Esophagus (tissue), 2 donors: Measurements from ENCODE around the gene BPIFB6. TPM values are rescaled to one million over a fixed set of nuclear protein-coding genes. Genes with fewer than 3 reads are reported as not detected.

Experiments
- H3K27ac ChIP-seq, 2 donors: one replicate each; pipeline ENCODE4 v1.5.1; 2013; ENCODE audit warnings: low read depth in 2 of 2, mild to moderate bottlenecking in 2 of 2, inconsistent platforms in 1 of 2, low read length in 1 of 2, moderate library complexity in 1 of 2
- H3K27me3 ChIP-seq, 2 donors: one replicate each; pipeline ENCODE4 v1.6.1; 2013; ENCODE audit warnings: low read length in 2 of 2, control low read depth in 1 of 2, mild to moderate bottlenecking in 1 of 2; ENCODE audit not compliant: insufficient read depth in 2 of 2, control insufficient read depth in 1 of 2
- H3K36me3 ChIP-seq, 2 donors: one replicate each; pipeline ENCODE4 v1.6.1; 2013; ENCODE audit warnings: low read length in 1 of 2; ENCODE audit not compliant: control insufficient read depth in 2 of 2, insufficient read depth in 2 of 2
- H3K4me1 ChIP-seq, 2 donors: one replicate each; pipeline ENCODE4 v1.6.1; 2013; ENCODE audit warnings: low read length in 1 of 2; ENCODE audit not compliant: control insufficient read depth in 2 of 2, insufficient read depth in 2 of 2
- H3K4me3 ChIP-seq, 2 donors: one replicate each; pipeline ENCODE4 v1.5.1; 2013; ENCODE audit warnings: low read length in 2 of 2, mild to moderate bottlenecking in 2 of 2, low read depth in 1 of 2, moderate library complexity in 1 of 2
- H3K9me3 ChIP-seq, 2 donors: one replicate each; pipeline ENCODE4 v1.6.1; 2013; ENCODE audit warnings: mild to moderate bottlenecking in 2 of 2, low read depth in 1 of 2, low read length in 1 of 2, moderate library complexity in 1 of 2; ENCODE audit not compliant: control insufficient read depth in 2 of 2, insufficient read depth in 1 of 2
- WGBS, 2 donors: extraction: QIAGEN DNeasy Blood & Tissue Kit; methylation state at CpG; one replicate each; pipeline ENCODE4 v1.1.7; 2013; 5-methylcytosine and 5-hydroxymethylcytosine counted together
- polyA plus RNA-seq, 2 donors: library from polyadenylated mRNA; stranded (reverse); fragments of 200-250 nt; gene quantifications; one replicate each; pipeline ENCODE4 v1.2.3, GENCODE V29; 2013
- donor health status: healthy with polysubstance abuse.
- donor health status: Bipolar disorder and iron deficiency.

Gene BPIFB6
- polyA plus RNA-seq, 2 donors = not detected

DNA sequence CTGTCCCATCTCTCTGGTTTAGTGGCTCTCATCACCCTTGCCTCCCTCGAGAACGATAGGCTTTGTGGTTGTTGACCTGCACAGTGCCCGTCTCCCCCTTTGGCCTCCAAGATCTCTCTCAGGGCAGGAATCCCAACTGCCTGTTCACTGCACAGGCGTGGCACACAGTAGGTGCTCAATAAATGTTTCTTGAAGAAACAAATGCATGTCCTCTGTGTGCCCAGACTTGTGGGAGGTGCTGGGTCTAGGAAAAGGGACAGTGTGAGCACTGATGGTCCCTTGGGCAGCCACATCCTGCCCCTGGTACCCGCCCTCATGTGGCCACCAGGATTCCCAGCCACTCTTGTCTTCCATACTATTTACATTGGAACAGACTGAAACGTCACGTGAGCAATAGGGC is 2.6 kb upstream of the BPIFB6 start:
- 69% methylated on average over 7 of the region's 7 CpGs for WGBS, 2 donors
- no peaks in the 10 kb centered on the region for H3K9me3 ChIP-seq

DNA sequence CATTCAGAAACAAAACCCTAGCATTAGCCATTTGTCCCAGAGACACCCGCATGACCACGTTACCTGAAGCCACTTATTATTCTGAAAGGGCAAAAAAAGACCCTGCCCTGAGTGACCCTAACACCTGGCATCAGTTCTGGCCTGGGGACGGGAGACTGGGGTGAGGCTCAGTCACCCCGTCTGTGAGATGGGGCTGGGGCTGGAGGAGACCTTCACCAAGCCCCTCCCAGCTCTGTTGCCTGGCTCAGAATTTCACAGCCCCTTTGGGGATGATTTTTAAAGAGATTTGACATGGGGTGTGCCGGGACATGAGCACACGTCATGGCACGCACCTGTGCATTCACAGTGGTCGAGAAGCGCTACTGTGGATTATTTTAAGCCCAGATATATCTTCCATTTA is 1.4 kb upstream of the BPIFB6 start:
- Histone ChIP-seq H3K9me3 (peaks cover 0 to 2% of the 10 kb centered on the region in 2 donors), H3K36me3 (no peaks in the 10 kb centered on the region), H3K27me3 (no peaks in the 10 kb centered on the region), H3K4me3 (no peak overlapping the region), H3K27ac (no peak overlapping the region), H3K4me1 (no peaks in the 10 kb centered on the region)
- 68 to 75% methylated on average over 9 of the region's 9 CpGs for WGBS, 2 donors

More for the DNA sequence above, 2.6 kb upstream of the BPIFB6 start:
- no peak overlapping the region for H3K27ac ChIP-seq
- H3K4me1 ChIP-seq = no peaks in the 10 kb centered on the region
- H3K36me3 ChIP-seq = no peaks in the 10 kb centered on the region
- no peaks in the 10 kb centered on the region for H3K27me3 ChIP-seq
- H3K4me3 ChIP-seq = no peak overlapping the region

DNA sequence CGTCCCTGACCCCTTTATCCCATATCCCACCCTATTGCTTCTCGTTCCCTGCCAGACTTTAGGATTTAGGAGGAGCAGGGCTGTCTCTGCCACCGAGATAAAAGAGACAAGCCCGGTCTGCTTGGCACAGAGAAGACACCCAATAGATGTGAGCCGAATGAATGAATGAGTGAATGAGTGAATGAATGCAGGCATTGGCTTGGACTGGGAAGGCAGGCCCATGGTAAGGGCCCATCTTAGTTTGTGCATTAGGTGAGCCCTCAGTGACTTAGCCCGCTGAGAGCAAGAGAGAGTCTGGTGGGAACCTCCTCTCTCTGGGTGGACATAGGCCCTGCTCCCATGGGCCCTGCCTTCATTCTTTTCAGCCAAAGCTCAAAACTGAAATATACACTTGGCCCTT is 879 bp upstream of the BPIFB6 start:
- H3K4me1 ChIP-seq = no peaks in the 10 kb centered on the region
- no peaks in the 10 kb centered on the region for H3K36me3 ChIP-seq
- no peaks in the 10 kb centered on the region for H3K27me3 ChIP-seq
- H3K9me3 ChIP-seq = peaks cover 0 to 2% of the 10 kb centered on the region in 2 donors
- no peak overlapping the region for H3K27ac ChIP-seq
- 79 to 82% methylated on average over 6 of the region's 6 CpGs for WGBS, 2 donors
- no peak overlapping the region for H3K4me3 ChIP-seq

DNA sequence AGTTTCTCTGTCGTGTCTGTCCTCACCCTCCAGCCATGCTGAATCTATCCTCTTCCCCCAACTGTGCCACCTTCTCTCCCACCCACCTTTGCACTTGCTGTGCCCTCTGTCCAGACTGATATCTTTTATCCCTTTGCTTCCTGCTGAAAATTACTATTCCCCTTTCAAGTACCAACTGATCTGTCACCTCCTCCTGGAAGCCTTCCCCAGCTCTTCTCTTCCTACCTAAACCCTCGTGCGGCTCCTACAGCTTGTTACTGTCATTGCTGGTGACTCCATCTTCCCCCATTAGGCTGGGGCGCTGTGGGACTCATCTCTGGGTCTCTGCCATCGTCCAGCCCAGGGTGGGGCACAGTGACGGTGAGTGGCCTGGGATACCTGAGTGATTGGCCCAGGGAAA is 1.1 kb downstream of the BPIFB6 start:
- 75 to 79% methylated on average over 6 of the region's 6 CpGs for WGBS, 2 donors
- Histone ChIP-seq H3K36me3 (no peaks in the 10 kb centered on the region), H3K27ac (no peak overlapping the region), H3K4me3 (no peak overlapping the region), H3K27me3 (no peaks in the 10 kb centered on the region), H3K4me1 (no peaks in the 10 kb centered on the region), H3K9me3 (peaks cover 0 to 2% of the 10 kb centered on the region in 2 donors)

DNA sequence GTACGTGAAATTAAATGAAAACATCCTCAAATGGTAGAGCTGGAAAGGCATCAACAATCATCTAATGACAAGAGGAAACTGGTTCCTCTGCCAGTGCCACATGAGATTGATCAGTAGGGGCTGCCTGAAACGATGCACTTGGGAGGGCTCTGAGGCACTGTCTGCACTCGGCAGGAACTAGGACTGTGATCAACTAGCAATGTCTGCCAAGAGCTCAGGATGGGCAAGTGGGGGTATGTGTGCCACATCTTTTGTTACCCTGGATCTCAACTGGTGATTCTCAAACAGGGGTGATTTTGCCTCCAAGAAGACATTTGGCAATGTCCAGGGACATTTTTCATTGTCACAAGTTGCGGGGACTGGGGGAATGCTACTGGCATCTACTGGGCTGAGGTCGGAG is 1.9 kb downstream of the BPIFB6 start:
- 60 to 71% methylated on average over 5 of the region's 5 CpGs for WGBS, 2 donors
- Histone ChIP-seq H3K36me3 (no peaks in the 10 kb centered on the region), H3K9me3 (peaks cover 0 to 2% of the 10 kb centered on the region in 2 donors), H3K27ac (no peak overlapping the region), H3K4me3 (no peak overlapping the region), H3K27me3 (no peaks in the 10 kb centered on the region), H3K4me1 (no peaks in the 10 kb centered on the region)

DNA sequence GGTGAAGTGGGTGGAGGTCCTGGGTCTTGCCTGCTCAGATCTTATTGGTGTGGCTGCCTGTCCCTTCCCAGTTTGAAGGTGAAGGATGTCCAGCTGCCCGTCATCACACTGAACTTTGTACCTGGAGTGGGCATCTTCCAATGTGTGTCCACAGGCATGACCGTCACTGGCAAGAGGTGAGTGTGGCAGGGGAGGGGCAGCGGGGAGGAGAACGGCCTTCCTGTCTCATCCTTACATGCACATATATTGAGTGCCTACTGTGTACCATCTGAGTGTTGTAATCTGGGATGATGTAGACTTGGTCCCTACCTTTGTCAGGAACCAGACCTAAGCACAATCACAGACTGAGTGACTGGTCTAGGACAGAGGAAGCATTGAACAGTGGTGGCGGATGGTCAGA is 2.7 kb downstream of the BPIFB6 start:
- Histone ChIP-seq H3K27ac (no peak overlapping the region), H3K4me1 (no peaks in the 10 kb centered on the region), H3K27me3 (no peaks in the 10 kb centered on the region), H3K4me3 (no peak overlapping the region), H3K36me3 (no peaks in the 10 kb centered on the region), H3K9me3 (peaks cover 0 to 2% of the 10 kb centered on the region in 2 donors)
- WGBS, 2 donors = 74 to 84% methylated on average over 5 of the region's 5 CpGs

DNA sequence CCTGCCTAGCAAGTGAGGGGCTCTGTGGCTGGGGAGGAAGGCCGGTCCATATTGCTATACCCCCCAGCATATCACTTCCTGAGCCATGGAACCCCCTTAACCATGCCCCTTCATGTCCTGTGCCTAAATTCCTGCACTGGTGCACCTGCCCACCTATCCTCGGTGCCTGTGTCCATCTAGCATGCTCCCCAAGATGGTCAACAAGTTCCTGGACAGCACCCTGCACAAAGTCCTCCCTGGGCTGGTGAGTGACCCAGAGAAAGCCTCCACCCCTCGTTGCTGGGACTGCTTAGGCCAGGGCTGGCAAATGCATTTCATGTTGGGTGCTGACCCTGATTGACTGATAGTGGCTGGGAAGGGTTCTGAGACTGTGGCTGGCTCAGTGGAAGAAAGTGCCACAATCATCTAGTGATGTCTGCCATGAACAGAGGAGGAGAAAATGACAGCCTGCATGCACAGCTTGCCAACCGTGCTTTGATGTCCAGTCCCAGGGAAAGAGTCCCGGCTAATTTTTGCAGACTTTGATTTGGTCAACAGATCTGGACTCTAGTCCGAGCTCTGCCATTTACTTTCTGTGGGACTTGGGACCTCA is 3.5 kb downstream of the BPIFB6 start:
- Histone ChIP-seq H3K9me3 (peaks cover 0 to 4% of the 10 kb centered on the region in 2 donors), H3K27ac (no peak overlapping the region), H3K4me3 (no peak overlapping the region), H3K36me3 (no peaks in the 10 kb centered on the region), H3K4me1 (no peaks in the 10 kb centered on the region), H3K27me3 (no peaks in the 10 kb centered on the region)
- 76 to 78% methylated on average over 6 of the region's 6 CpGs for WGBS, 2 donors

DNA sequence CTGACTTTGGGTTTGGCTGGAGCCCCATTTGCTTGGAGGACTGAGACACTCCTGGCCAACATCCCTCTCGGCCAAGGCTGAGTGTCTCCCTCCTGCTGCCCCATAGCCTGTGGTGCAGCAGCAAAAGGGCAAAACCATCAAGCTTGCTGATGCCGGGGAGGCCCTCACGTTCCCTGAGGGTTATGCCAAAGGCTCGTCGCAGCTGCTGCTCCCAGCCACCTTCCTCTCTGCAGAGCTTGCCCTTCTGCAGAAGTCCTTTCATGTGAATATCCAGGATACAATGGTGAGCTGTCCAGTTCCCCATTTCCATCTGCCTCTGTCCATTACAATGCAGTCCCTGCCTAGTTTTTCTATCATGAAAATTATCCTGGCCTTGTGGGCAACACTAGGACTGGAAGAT is 6.0 kb downstream of the BPIFB6 start:
- Histone ChIP-seq H3K27ac (no peak overlapping the region), H3K4me1 (no peaks in the 10 kb centered on the region), H3K36me3 (no peaks in the 10 kb centered on the region), H3K9me3 (peaks cover 0 to 8% of the 10 kb centered on the region in 2 donors), H3K27me3 (no peaks in the 10 kb centered on the region), H3K4me3 (no peak overlapping the region)
- 49 to 70% methylated on average over 5 of the region's 5 CpGs for WGBS, 2 donors

DNA sequence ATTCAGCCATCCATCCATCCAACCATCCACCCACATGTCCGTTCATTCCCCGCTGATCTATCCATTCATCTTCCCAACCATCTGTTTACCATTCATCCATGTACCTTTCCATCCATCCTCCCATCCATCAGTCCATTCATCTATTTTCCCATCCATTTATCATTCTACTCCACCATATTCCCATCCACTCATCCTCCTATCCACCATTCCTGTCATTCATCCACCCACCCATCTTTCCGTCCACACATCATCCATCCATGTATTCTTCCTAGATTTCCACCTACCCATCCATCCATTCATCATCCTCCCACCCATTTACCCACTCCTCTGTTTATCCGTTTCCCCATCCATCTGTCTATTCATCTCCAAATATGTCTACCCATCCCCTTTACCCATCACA is 6.8 kb downstream of the BPIFB6 start:
- H3K9me3 ChIP-seq = peaks cover 0 to 8% of the 10 kb centered on the region in 2 donors
- no peaks in the 10 kb centered on the region for H3K36me3 ChIP-seq
- no peaks in the 10 kb centered on the region for H3K27me3 ChIP-seq
- no peak overlapping the region for H3K4me3 ChIP-seq
- 88 to 91% methylated on average over 4 of the region's 4 CpGs for WGBS, 2 donors
- no peak overlapping the region for H3K27ac ChIP-seq
- H3K4me1 ChIP-seq = no peaks in the 10 kb centered on the region

DNA sequence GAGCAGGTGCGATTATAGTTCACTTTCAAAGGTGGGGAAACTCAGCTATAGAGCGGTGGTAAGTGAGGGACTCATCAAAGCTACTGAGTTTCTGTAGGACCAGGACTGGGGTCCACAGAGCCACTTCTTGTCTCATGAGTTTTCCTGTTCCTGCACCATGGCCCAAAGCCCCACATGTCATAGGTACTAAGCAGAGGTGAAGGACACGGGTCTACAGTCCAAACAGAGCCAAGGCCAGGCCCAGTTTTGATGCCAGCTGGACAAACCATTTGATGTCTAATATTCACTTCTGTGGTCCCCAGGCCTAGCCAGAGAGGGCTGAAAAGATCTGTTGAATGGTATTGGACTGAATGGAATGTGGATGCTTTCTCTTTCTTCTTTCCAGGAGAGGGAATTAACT is 11.0 kb downstream of the BPIFB6 start:
- WGBS, 2 donors = 89% methylated on average over 3 of the region's 3 CpGs
- H3K36me3 ChIP-seq = no peaks in the 10 kb centered on the region
- H3K27me3 ChIP-seq = no peaks in the 10 kb centered on the region
- peaks cover 0 to 11% of the 10 kb centered on the region in 2 donors for H3K9me3 ChIP-seq
- H3K4me3 ChIP-seq = no peak overlapping the region
- H3K27ac ChIP-seq = no peak overlapping the region
- H3K4me1 ChIP-seq = no peaks in the 10 kb centered on the region
